AG04450 (cell line): ENCODE measurements around the gene MST1R. TPM values are rescaled to one million over a fixed set of nuclear protein-coding genes. Genes with fewer than 3 reads are reported as not detected.
A peak's percentile ranks its signal among the peaks of the same experiment; 100 is the strongest.
"Not testable (repeated sequence)": the region's sequence is repeated elsewhere in the genome, so short reads cannot be mapped to it uniquely, and the experiment has no call there.

ENCODE experiments used
- CTCF ChIA-PET: fragments of 300-600, 350-600 bp; formaldehyde crosslinking; extraction: SDS; loops from one replicate; lab custom pipeline; 2022; ENCODE audit warnings: antibody characterized with exemption, inconsistent platforms; lab: Charles Lee
- POLR2A ChIA-PET: fragments of 350-600 bp; formaldehyde crosslinking; extraction: SDS; loops from one replicate; lab custom pipeline; 2021; ENCODE audit warnings: antibody characterized with exemption, inconsistent platforms; lab: Yijun Ruan, JAX
- DNase-seq: peaks from one replicate; pipeline ENCODE4 v3.0.0-alpha.2; 2011; ENCODE audit warnings: low read depth, low spot score
- H3K27ac ChIP-seq: one replicate; pipeline ENCODE4 v1.5.1; 2012; ENCODE audit warnings: low read depth, low read length, control low read depth
- H3K27me3 ChIP-seq: one replicate; pipeline ENCODE4 v1.6.0; 2012; ENCODE audit warnings: low read length; ENCODE audit not compliant: control insufficient read depth, insufficient read depth
- H3K4me3 ChIP-seq: 2 replicates; pipeline ENCODE4 v1.5.1; 2011; ENCODE audit warnings: mild to moderate bottlenecking, low read depth, low read length, control low read depth
- H3K9me3 ChIP-seq: 2 replicates; pipeline ENCODE4 v1.5.1; 2012; ENCODE audit warnings: low read length; ENCODE audit not compliant: control insufficient read depth, insufficient read depth
- polyA plus RNA-seq: library from polyadenylated mRNA; depleted of rRNA; stranded (reverse); fragments of >200 nt; gene quantifications from 2 replicates; pipeline ENCODE4 v1.2.3, GENCODE V29; 2011
- TF ChIP-seq, protein P1 (sequence below): IDR thresholded peaks from 2 replicates; pipeline ENCODE4 v1.5.1; 2011; ENCODE audit warnings: low read depth, low read length, control low read depth, inconsistent platforms

The MST1R gene
- polyA plus RNA-seq, 1 experiment = 0.10 TPM

DNA sequence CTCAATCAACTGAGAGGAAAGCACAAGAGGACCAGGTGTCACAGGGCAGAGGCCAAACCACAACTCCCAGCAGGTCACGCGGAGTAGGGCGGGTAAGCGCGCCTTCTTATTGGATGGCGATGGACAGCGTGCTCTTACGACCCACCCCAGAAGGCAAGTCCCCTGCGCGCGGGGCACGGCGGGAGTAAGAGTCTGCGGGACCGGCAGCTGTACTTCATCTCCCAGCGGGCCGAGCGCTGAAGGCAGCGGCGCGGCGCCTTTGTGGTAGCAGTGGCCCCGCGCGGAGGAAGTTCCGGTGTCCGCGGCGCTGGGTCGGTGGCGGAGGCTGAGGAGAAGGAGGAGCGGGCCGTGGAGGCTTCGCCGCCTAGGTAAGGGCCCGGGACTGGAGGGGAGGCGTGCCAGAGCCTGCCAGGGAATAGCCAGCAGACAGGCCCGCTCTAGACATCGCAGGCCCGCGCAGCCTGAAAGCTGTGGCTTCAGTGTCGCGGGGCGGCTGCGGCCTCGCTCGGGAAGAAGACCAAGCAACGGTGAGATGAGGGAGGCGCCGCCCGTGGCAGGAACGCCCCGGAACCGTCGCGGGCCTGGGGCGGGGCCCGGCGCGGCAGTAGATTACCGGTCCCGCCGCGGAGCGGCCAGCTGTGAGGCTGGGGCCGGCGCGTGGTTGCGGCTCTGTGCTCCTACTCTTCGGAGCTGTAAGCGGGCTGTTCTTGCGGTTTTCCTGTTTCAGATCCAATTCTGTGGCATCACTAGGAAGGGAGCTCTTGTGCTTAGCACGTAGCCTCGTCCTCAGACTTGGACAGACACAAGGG is 36.4 kb upstream of the MST1R start, which contains the start of gene RBM6:
TSS of gene RBM6 (plus strand) at position 293 of the 809 bp plus-strand sequence. CDS start 22,492 bp downstream, outside the sequence.
- CTCF ChIA-PET = interaction anchor here (0.5 to 0.7 kb wide), 2 partner anchors 13 to 184 kb away, joined by 3 to 8 read pairs; no protein-coding TSS in a partner anchor
- Histone ChIP-seq H3K4me3 (peak within 1 kb of the TSS; percentile 91), H3K9me3 (no peaks in the 10 kb centered on the region; the same call in 1 of the 2 replicates), H3K27ac (peak within 1 kb of the TSS; percentile 98), H3K27me3 (no peaks in the 10 kb centered on the region)
- POLR2A ChIA-PET = interaction anchor here (0.6 to 2.0 kb wide), 13 partner anchors 10 to 240 kb away, joined by 3 to 24 read pairs (median 5); partner anchors contain the start of genes MON1A and UBA7
- TF ChIP-seq, protein P1, sequence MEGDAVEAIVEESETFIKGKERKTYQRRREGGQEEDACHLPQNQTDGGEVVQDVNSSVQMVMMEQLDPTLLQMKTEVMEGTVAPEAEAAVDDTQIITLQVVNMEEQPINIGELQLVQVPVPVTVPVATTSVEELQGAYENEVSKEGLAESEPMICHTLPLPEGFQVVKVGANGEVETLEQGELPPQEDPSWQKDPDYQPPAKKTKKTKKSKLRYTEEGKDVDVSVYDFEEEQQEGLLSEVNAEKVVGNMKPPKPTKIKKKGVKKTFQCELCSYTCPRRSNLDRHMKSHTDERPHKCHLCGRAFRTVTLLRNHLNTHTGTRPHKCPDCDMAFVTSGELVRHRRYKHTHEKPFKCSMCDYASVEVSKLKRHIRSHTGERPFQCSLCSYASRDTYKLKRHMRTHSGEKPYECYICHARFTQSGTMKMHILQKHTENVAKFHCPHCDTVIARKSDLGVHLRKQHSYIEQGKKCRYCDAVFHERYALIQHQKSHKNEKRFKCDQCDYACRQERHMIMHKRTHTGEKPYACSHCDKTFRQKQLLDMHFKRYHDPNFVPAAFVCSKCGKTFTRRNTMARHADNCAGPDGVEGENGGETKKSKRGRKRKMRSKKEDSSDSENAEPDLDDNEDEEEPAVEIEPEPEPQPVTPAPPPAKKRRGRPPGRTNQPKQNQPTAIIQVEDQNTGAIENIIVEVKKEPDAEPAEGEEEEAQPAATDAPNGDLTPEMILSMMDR = no peak
- DNase-seq = peak; percentile 94

DNA sequence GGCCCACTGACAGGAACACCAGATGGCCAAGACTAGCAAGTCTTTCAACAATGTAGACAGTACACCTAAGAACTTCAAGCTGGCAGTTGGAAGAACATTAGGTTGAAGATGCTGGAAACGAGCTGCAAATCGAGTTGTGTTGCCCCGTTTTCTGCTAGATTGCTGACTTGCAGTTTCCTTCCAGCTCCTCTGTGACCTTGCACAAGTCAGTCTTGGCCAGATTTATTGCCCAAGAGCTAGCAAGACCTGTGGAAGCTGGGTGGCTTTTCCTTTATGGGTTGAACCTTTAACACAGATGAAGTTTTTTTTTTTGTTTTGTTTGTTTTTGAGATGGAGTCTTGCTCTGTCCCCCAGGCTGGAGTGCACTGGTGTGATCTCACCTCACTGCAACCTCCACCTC is 33.4 kb upstream of the MST1R start:
- POLR2A ChIA-PET = no interaction called here

DNA sequence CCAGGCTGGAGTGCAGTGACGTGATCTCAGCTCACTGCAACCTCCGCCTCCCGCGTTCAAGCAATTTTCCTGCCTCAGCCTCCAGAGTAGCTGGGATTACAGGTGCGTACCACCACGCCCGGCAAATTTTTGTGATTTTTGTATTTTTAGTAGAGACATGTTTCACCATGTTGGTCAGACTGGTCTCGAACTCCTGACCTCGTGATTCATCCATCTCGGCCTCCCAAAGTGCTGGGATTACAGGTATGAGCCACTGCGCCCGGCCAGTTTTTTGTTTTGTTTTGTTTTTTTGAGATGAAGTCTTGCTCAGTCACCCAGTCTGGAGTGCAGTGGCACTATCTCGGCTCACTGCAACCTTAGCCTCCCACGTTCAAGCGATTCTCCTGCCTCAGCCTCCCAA is 28.6 kb upstream of the MST1R start:
- CTCF ChIA-PET = interaction anchor here (1.1 kb wide), 1 partner anchor 129 kb away, joined by 3 read pairs; the partner anchor contains the start of gene INKA1
- H3K4me3 ChIP-seq, H3K27ac ChIP-seq, H3K9me3 ChIP-seq, DNase-seq, H3K27me3 ChIP-seq, POLR2A ChIA-PET: not testable (repeated sequence)

More for the DNA sequence above, 33.4 kb upstream of the MST1R start:
- no peak overlapping the region for H3K4me3 ChIP-seq
- CTCF ChIA-PET = no interaction called here
- no peaks in the 10 kb centered on the region for H3K27me3 ChIP-seq
- TF ChIP-seq, protein P1 = no peak
- no peak overlapping the region for H3K27ac ChIP-seq
- no peak for DNase-seq
- no peaks in the 10 kb centered on the region; the same call in 1 of the 2 replicates for H3K9me3 ChIP-seq

DNA sequence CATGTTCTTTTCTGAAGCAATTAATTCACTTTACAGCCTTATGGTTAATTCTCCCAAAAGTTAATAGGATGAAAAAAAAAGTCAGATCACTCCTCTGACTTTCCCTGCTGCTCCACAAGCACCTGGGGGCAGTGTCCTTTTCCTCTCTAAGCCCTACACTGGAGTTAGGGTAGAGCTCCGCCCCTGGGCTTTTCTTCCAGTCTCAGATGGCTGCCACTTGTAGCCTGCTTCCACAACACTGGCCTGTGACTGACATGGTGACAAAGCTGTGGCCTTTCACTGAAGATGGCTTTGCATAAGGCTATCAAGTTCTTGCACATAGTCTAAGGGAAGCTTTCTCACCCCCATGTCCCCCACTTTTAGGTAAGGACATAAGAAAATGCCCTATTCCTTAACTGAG is 27.2 kb upstream of the MST1R start:
- Histone ChIP-seq H3K27ac (no peak overlapping the region), H3K9me3 (no peaks in the 10 kb centered on the region), H3K27me3 (no peaks in the 10 kb centered on the region), H3K4me3 (no peak overlapping the region)
- TF ChIP-seq, protein P1 = no peak
- ChIA-PET CTCF (no interaction called here), POLR2A (interaction anchor here (2.1 kb wide), 1 partner anchor 9 kb away, joined by 24 read pairs; the partner anchor contains the start of gene RBM6)
- no peak for DNase-seq

DNA sequence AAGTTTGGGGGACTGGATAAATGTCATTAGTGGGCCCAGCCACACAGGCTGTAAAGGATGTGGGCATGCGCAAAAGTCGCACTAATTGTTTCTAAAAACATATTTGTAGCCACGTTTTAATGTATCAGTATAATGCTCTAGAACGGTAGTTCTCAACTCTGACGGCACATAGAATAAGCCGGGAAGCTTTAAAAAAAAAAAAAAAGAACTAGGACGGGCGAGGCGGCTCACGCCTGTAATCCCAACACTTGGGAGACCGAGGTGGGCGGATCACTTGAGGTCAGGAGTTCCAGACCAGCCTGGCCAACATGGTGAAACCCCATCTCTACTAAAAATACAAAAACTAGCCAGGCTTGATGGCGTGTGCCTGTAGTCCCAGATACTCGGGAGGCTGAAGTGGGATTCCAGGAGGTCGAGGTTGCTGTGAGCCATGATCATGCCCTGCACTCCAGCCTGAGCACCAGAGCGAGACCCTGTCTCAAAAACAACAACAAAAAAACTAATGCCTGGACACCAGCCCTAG is 26.6 kb upstream of the MST1R start:
- CTCF ChIA-PET = interaction anchor here (0.6 to 1.3 kb wide), 4 partner anchors 14 to 77 kb away, joined by 3 to 8 read pairs (median 4); no protein-coding TSS in a partner anchor
- Histone ChIP-seq H3K9me3 (no peaks in the 10 kb centered on the region), H3K27ac (peak overlapping the region; percentile 33), H3K4me3 (peak overlapping the region; percentile 79), H3K27me3 (no peaks in the 10 kb centered on the region)
- no peak for DNase-seq
- POLR2A ChIA-PET = interaction anchor here (1.0 to 2.1 kb wide), 3 partner anchors 10 to 45 kb away, joined by 3 to 24 read pairs (median 3); partner anchors contain the start of gene RBM6
- TF ChIP-seq, protein P1 = no peak
